ENCODE results near the gene MRPS5.

DNA sequence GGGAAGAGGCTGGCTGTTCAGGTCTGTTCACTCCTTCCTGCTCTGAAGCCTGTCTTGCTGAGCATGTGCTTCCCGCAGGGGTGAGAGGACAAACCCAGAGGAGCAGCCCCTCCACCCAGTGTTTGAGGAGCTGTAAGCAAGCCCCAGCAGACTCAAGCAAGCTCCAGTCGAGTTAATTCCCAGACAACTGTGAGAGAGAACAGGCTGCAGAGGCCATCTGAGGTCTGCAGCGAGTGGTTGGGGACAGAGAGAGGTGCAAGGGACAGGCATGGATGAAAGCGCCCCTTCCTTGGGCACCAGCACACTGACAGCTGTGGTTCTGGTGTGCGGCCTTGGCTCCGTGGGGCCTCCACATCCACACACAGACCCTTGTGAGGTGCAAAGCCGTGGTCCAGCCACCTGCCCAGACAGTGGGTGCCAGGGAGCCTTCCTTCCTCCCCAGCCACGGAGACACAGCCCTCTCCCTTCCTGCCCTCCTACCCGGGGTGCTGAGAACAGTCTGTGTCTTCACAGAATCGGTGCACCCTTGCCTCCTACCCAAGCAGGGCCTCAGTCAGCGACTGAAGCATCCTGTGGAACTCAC lies 59.9 kb downstream of the MRPS5 start:
- TF ChIP-seq POLR2A (IDR thresholded peaks at IDR 0.05; ENCODE audit: low read depth, low read length) (no peak), POLR2AphosphoS5 (IDR thresholded peaks at IDR 0.05; ENCODE audit: low read depth, low read length) (no peak), TAF1 (IDR thresholded peaks at IDR 0.05; ENCODE audit: borderline replicate concordance, low read depth, low read length) (no peak)
